GM19324 (cell line): ENCODE measurements around the gene C2orf66.

Experiments
- ATAC-seq: cut with Tn5 transposase; IDR thresholded peaks from one replicate; pipeline ENCODE4 v1.9.1; 2021; ENCODE audit warnings: mild to moderate bottlenecking, moderate library complexity; ENCODE audit not compliant: unreplicated experiment, low FRiP score

The C2orf66 gene

DNA sequence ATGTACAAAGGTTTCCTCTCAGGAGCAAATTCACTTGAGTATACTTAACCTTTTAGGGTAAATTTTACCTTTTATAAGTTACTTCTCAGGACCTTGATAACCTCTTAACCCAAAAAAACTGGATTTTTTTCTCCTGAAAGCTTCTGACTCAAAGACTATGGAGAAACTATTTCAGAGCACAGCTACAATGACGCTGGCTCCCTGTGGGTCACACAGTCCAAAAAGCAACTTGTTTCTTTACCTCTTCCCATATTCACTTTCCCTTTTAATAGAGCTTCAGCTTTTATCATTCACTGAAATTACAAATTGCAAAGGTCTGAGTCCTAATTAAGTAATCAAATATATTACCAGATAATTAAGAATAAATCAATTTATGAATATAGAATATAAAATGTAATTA, 42.1 kb downstream of the C2orf66 start:
- no peak for ATAC-seq

DNA sequence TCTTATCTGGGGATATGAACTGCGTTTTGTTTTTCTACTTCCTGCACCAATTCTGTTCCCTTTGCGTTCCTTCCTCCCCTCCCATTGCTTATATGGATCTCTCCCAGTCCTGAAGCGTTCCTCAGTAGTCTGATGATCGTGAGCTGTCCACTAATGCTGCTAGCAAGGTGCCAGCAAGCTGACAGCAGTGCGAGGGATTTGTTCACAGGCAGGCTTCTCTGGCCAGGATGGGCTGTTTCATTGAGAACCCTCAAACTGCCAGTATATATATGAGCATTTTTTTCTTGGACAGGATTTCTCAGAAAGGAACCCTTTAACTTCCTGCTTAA, 49.8 kb downstream of the C2orf66 start:
- ATAC-seq, result no peak

DNA sequence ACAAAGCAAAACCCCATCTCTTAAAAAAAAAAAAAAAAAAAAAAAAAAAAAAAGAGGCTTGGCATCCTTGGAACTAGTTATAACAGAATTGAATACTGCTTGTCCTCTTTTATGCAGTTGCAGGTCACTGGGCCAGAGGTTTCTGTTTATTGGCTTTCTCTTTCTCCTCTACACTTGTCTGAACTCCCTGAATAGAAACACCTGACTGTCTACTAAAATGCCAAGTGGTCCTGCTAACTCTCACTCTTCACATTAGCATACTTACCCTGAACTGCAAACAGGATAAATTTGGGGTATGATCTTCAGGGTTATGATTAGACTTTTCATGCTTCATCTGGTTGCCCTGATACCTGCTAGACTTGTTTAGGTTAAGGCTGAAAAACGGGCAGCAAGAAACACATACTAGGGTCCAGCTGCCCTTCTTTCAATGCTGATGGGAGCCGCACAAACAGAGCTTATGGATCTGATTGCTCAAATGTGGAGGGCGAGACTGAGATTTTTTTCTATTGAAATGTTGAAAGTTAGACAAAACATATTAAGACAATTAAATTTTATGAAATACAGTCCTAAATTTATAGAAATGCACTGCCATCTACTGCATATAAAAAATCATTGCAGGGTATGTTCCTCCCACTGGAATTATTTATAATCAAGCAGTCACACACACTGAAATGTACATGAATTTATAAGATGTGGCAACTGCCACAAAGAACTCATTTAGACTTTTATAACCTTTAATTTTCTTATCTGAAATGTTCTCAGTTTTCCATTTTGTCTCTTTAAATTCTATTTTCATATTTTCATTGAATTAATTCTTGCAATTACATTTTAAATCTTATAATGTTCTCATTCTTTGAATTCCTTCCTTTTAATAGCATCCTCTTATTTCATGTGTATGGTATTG, 50.4 kb downstream of the C2orf66 start:
- ATAC-seq, result no peak
